Naive thymus-derived CD4-positive, alpha-beta T cell (primary cell): ENCODE measurements around the gene CRELD2. TPM values are rescaled to one million over a fixed set of nuclear protein-coding genes. Genes with fewer than 3 reads are reported as not detected.
A peak's percentile ranks its signal among the peaks of the same experiment; 100 is the strongest.

Source experiments
- ATAC-seq: fragments of 150-1000 bp; cut with Tn5 transposase; 2 replicates; pipeline ENCODE4 v1.10.0; 2021; ENCODE audit warnings: mild to moderate bottlenecking, moderate library complexity
- CTCF ChIA-PET: fragments of 350-600 bp; sonication (Branson Sonifier 250); formaldehyde crosslinking; loops from one replicate; lab custom pipeline; 2021; ENCODE audit warnings: antibody characterized with exemption; lab: Charles Lee
- POLR2A ChIA-PET: fragments of 350-600 bp; sonication (Branson Sonifier 250); formaldehyde crosslinking; loops from one replicate; lab custom pipeline; 2021; ENCODE audit warnings: antibody characterized with exemption, inconsistent platforms; lab: Charles Lee
- DNase-seq, 9 donors: peaks; one replicate each; pipeline versions ENCODE4 v3.0.0 to v3.0.0-alpha.2; 2020 to 2022; ENCODE audit warnings: mixed read lengths in 1 of 9
- H3K27ac ChIP-seq: one replicate; pipeline ENCODE4 v1.7.0; 2013; ENCODE audit warnings: mild to moderate bottlenecking, low read depth, low read length, moderate library complexity
- H3K27me3 ChIP-seq, 2 donors: one replicate each; pipeline ENCODE4 v1.7.0; 2013; ENCODE audit warnings: low read length in 2 of 2, mild to moderate bottlenecking in 2 of 2, moderate library complexity in 2 of 2; ENCODE audit not compliant: control insufficient read depth in 2 of 2, insufficient read depth in 2 of 2
- H3K36me3 ChIP-seq, 3 experiments: 1 replicate in 2 of 3; 2 replicates in 1 of 3; pipeline ENCODE4 v1.7.0; 2013; ENCODE audit warnings: low read length in 3 of 3, mild to moderate bottlenecking in 3 of 3, moderate library complexity in 1 of 3; ENCODE audit not compliant: insufficient read depth in 3 of 3, control insufficient read depth in 2 of 3
- H3K4me1 ChIP-seq, 2 donors: one replicate each; pipeline ENCODE4 v1.7.0; 2013; ENCODE audit warnings: low read length in 2 of 2, mild to moderate bottlenecking in 2 of 2, moderate library complexity in 1 of 2; ENCODE audit not compliant: control insufficient read depth in 2 of 2, insufficient read depth in 2 of 2
- H3K4me3 ChIP-seq: 2 replicates; pipeline ENCODE4 v1.7.0; 2013; ENCODE audit warnings: mild to moderate bottlenecking, low read length
- H3K9me3 ChIP-seq, 3 experiments: 1 replicate in 2 of 3; 2 replicates in 1 of 3; pipeline ENCODE4 v1.7.0; 2013; ENCODE audit warnings: low read length in 3 of 3; ENCODE audit not compliant: control insufficient read depth in 2 of 3
- H3K27ac Mint-ChIP-seq, 9 donors: one replicate each; pipeline ENCODE4 v1.8.0; 2020 to 2022; ENCODE audit warnings: mixed read lengths in 9 of 9, mild to moderate bottlenecking in 8 of 9, moderate library complexity in 5 of 9, inconsistent platforms in 2 of 9
- H3K27me3 Mint-ChIP-seq, 5 donors: one replicate each; pipeline ENCODE4 v1.8.0; 2021 to 2022; ENCODE audit warnings: mixed read lengths in 5 of 5, mild to moderate bottlenecking in 1 of 5
- H3K36me3 Mint-ChIP-seq, 5 donors: one replicate each; pipeline ENCODE4 v1.8.0; 2020 to 2022; ENCODE audit warnings: mixed read lengths in 5 of 5, mild to moderate bottlenecking in 3 of 5, inconsistent platforms in 1 of 5
- H3K4me1 Mint-ChIP-seq, 7 donors: one replicate each; pipeline ENCODE4 v1.8.0; 2020 to 2022; ENCODE audit warnings: mixed read lengths in 7 of 7, mild to moderate bottlenecking in 3 of 7, inconsistent platforms in 1 of 7
- H3K4me3 Mint-ChIP-seq, 10 donors: one replicate each; pipeline ENCODE4 v1.8.0; 2020 to 2022; ENCODE audit warnings: mild to moderate bottlenecking in 10 of 10, mixed read lengths in 10 of 10, moderate library complexity in 6 of 10, inconsistent platforms in 2 of 10
- H3K9me3 Mint-ChIP-seq, 11 donors: one replicate each; pipeline ENCODE4 v1.8.0; 2020 to 2022; ENCODE audit warnings: mixed read lengths in 11 of 11, mild to moderate bottlenecking in 4 of 11, inconsistent platforms in 1 of 11, moderate library complexity in 1 of 11
- intact Hi-C, 2 donors: fragments of 100-400 bp; cut with micrococcal nuclease; formaldehyde crosslinking; loops; one replicate each; pipeline ENCODE4 v1.15.1; 2023
- polyA plus RNA-seq, 2 donors: library from polyadenylated mRNA; unstranded; fragments of 300-500 nt; fragmentation: Illumina TruSeq; gene quantifications; one replicate each; pipeline ENCODE4 v1.2.3, GENCODE V29; 2021
- total RNA-seq, 6 experiments: library from RNA in 5 of 6; stranded (reverse) in 5 of 6; gene quantifications; 1 replicate in 5 of 6; 2 replicates in 1 of 6; pipeline ENCODE4 v1.2.3 and lab custom pipeline; 2021 to 2026

The CRELD2 gene
- total and polyA plus RNA-seq, 7 experiments from 2014 or later: 19.7 to 80.9 (median 30.7) TPM

GRCh38 chr22:49962751-49963646 is 44.6 kb downstream of the CRELD2 start:
- DNase-seq (peak in 3 of 9 donors; percentile 6 to 30 (median 30)), ATAC-seq (no peak)
- H3K4me3 Mint-ChIP-seq: peak overlapping the region; percentile 63 to 95 (median 71)
- Histone ChIP-seq H3K27ac (peak overlapping the region; percentile 90), H3K36me3 (peaks cover 0 to 31% (median 4%) of the 10 kb centered on the region in 3 experiments), H3K4me1 (peaks cover 26 to 27% of the 10 kb centered on the region in 2 donors), H3K4me3 (peak overlapping the region; percentile 57), H3K27me3 (no peaks in the 10 kb centered on the region), H3K9me3 (no peaks in the 10 kb centered on the region)
- H3K4me1 Mint-ChIP-seq: peaks cover 11 to 37% (median 26%) of the 10 kb centered on the region in 7 donors
- peaks cover 0 to 4% (median 0%) of the 10 kb centered on the region in 11 donors for H3K9me3 Mint-ChIP-seq
- peaks cover 0 to 12% (median 0%) of the 10 kb centered on the region in 5 donors for H3K36me3 Mint-ChIP-seq
- POLR2A ChIA-PET: interaction anchor here (0.6 to 3.7 kb wide), 8 partner anchors 8 to 658 kb away, joined by 3 to 48 read pairs (median 4); no protein-coding TSS in a partner anchor
- CTCF ChIA-PET: interaction anchor here (1.8 kb wide), 1 partner anchor 30 kb away, joined by 3 read pairs; no protein-coding TSS in a partner anchor
- intact Hi-C loops: loop anchor here (5.0 to 10.0 kb wide), 3 partner anchors 111 to 572 kb away; partner anchors contain the start of genes TYMP (in 1 of the 2) and ZBED4 (in 1 of the 2)
- peak overlapping the region in 8 of 9 donors; percentile 62 to 92 (median 80) for H3K27ac Mint-ChIP-seq
- H3K27me3 Mint-ChIP-seq: no peaks in the 10 kb centered on the region

- H3K4me3 ChIP-seq: no peak overlapping the region
- ChIA-PET POLR2A (interaction anchor here (0.6 to 3.7 kb wide), 4 partner anchors 7 to 125 kb away, joined by 3 to 33 read pairs (median 3); no protein-coding TSS in a partner anchor), CTCF (interaction anchor here (1.8 kb wide), 1 partner anchor 30 kb away, joined by 3 read pairs; no protein-coding TSS in a partner anchor)
- no peak for ATAC-seq
- H3K4me1 ChIP-seq: peaks cover 26 to 27% of the 10 kb centered on the region in 2 donors
- Mint-ChIP-seq H3K9me3 (peaks cover 0 to 4% (median 0%) of the 10 kb centered on the region in 11 donors), H3K27ac (peak overlapping the region; percentile 33 to 92 (median 78)), H3K4me1 (peaks cover 11 to 37% (median 28%) of the 10 kb centered on the region in 7 donors), H3K27me3 (no peaks in the 10 kb centered on the region), H3K4me3 (peak overlapping the region; percentile 53 to 95 (median 70)), H3K36me3 (peaks cover 0 to 12% (median 0%) of the 10 kb centered on the region in 5 donors)
- DNase-seq: peak in 2 of 9 donors; percentile 11 to 38
- intact Hi-C loops: loop anchor here (5.0 to 10.0 kb wide), 3 partner anchors 111 to 571 kb away; partner anchors contain the start of genes TYMP (in 1 of the 2) and ZBED4 (in 1 of the 2)
- H3K36me3 ChIP-seq: peaks cover 0 to 31% (median 4%) of the 10 kb centered on the region in 3 experiments
- no peaks in the 10 kb centered on the region for H3K27me3 ChIP-seq
- peak overlapping the region; percentile 90 for H3K27ac ChIP-seq
- no peaks in the 10 kb centered on the region for H3K9me3 ChIP-seq
Measured at GRCh38 chr22:49963647-49964026, 45.2 kb downstream of the CRELD2 start.

- Histone ChIP-seq H3K9me3 (no peaks in the 10 kb centered on the region), H3K4me3 (no peak overlapping the region), H3K27ac (peak overlapping the region; percentile 90), H3K36me3 (peaks cover 0 to 31% (median 4%) of the 10 kb centered on the region in 3 experiments), H3K4me1 (peaks cover 26 to 27% of the 10 kb centered on the region in 2 donors), H3K27me3 (no peaks in the 10 kb centered on the region)
- H3K36me3 Mint-ChIP-seq: peaks cover 0 to 12% (median 0%) of the 10 kb centered on the region in 5 donors
- intact Hi-C loops: loop anchor here (5.0 to 10.0 kb wide), 3 partner anchors 112 to 570 kb away; partner anchors contain the start of genes TYMP (in 1 of the 2) and ZBED4 (in 1 of the 2)
- no peaks in the 10 kb centered on the region for H3K27me3 Mint-ChIP-seq
- H3K9me3 Mint-ChIP-seq: peaks cover 0 to 4% (median 0%) of the 10 kb centered on the region in 11 donors
- H3K27ac Mint-ChIP-seq: peak overlapping the region; percentile 63 to 92 (median 78)
- peak in 3 of 9 donors; percentile 14 to 24 (median 23) for DNase-seq
- ChIA-PET POLR2A (interaction anchor here (0.6 to 1.4 kb wide), 2 partner anchors 28 to 34 kb away, joined by 3 read pairs; no protein-coding TSS in a partner anchor), CTCF (interaction anchor here (1.8 kb wide), 1 partner anchor 31 kb away, joined by 3 read pairs; no protein-coding TSS in a partner anchor)
- H3K4me1 Mint-ChIP-seq: peaks cover 8 to 32% (median 24%) of the 10 kb centered on the region in 7 donors
- H3K4me3 Mint-ChIP-seq: peak overlapping the region; percentile 29 to 95 (median 70)
- ATAC-seq: no peak
Measured at GRCh38 chr22:49964136-49965090, 46.0 kb downstream of the CRELD2 start.

- Mint-ChIP-seq H3K36me3 (peaks cover 0 to 12% (median 0%) of the 10 kb centered on the region in 5 donors), H3K9me3 (peaks cover 0 to 4% (median 0%) of the 10 kb centered on the region in 11 donors), H3K27ac (peak overlapping the region in 7 of 9 donors; percentile 23 to 92 (median 72)), H3K4me3 (peak overlapping the region in 2 of 10 donors; percentile 45 to 68), H3K4me1 (peaks cover 6 to 39% (median 27%) of the 10 kb centered on the region in 7 donors), H3K27me3 (no peaks in the 10 kb centered on the region)
- no peaks in the 10 kb centered on the region for H3K27me3 ChIP-seq
- no peak for ATAC-seq
- peak in 3 of 9 donors; percentile 13 to 24 (median 13) for DNase-seq
- POLR2A ChIA-PET: interaction anchor here (1.9 kb wide), 2 partner anchors 10 to 33 kb away, joined by 4 to 6 read pairs; no protein-coding TSS in a partner anchor
- H3K9me3 ChIP-seq: no peaks in the 10 kb centered on the region
- H3K27ac ChIP-seq: no peak overlapping the region
- CTCF ChIA-PET: interaction anchor here (0.6 to 0.9 kb wide), 2 partner anchors 35 to 176 kb away, joined by 3 read pairs; no protein-coding TSS in a partner anchor
- intact Hi-C loops: loop anchor here (10.0 kb wide), 2 partner anchors 229 to 569 kb away; partner anchors contain the start of gene TYMP (in 1 of the 2)
- peaks cover 24 to 31% of the 10 kb centered on the region in 2 donors for H3K4me1 ChIP-seq
- peaks cover 0 to 31% (median 4%) of the 10 kb centered on the region in 3 experiments for H3K36me3 ChIP-seq
- no peak overlapping the region for H3K4me3 ChIP-seq
Measured at GRCh38 chr22:49965091-49966040, 46.9 kb downstream of the CRELD2 start.
